ENCODE results near the gene MAB21L3. TPM values are rescaled to one million over a fixed set of nuclear protein-coding genes. Genes with fewer than 3 reads are reported as not detected.

Gene MAB21L3
- total and polyA plus RNA-seq, 4 donors, result 0.13 to 0.42 (median 0.26) TPM

- no peak for TF ChIP-seq JUND (IDR thresholded peaks at IDR 0.05)
These were observed 53.6 kb downstream of the MAB21L3 start (continued) for GRCh38 chr1:116164604-116165368.

- TF ChIP-seq SP1 (IDR thresholded peaks at IDR 0.05), result no peak
- no peak for TF ChIP-seq HNF4G (IDR thresholded peaks at IDR 0.05)
- TF ChIP-seq RXRA (IDR thresholded peaks at IDR 0.05), result no peak
- TF ChIP-seq JUND (IDR thresholded peaks at IDR 0.05), result no peak
- TF ChIP-seq YY1 (IDR thresholded peaks at IDR 0.05), result no peak
- no peak for TF ChIP-seq NR2F2 (IDR thresholded peaks at IDR 0.05)
- TF ChIP-seq MAX (IDR thresholded peaks at IDR 0.05), result no peak
- no peak for TF ChIP-seq HNF4A (conservative IDR thresholded peaks at IDR 0.05)
- no peak for TF ChIP-seq REST (IDR thresholded peaks at IDR 0.05)
- TF ChIP-seq GABPA (IDR thresholded peaks at IDR 0.05 in 1 of 2, conservative IDR thresholded peaks at IDR 0.05 in 1 of 2), result no peak
- no peak for TF ChIP-seq ZBTB33 (IDR thresholded peaks at IDR 0.05)
- no peak for TF ChIP-seq FOXA1 (IDR thresholded peaks at IDR 0.05)
- TF ChIP-seq EGR1 (IDR thresholded peaks at IDR 0.05; ENCODE audit: low read depth in 2 of 2), result no peak
- no peak for TF ChIP-seq RAD21 (IDR thresholded peaks at IDR 0.05)
- no peak for TF ChIP-seq FOXA2 (IDR thresholded peaks at IDR 0.05)
- TF ChIP-seq ATF3 (IDR thresholded peaks at IDR 0.05), result no peak
- no peak for TF ChIP-seq TAF1 (conservative IDR thresholded peaks at IDR 0.05)
- TF ChIP-seq CTCF (IDR thresholded peaks at IDR 0.05; ENCODE audit: low read depth, low read length, missing input control), result no peak
- Histone ChIP-seq H3K36me3 (ENCODE audit: control insufficient read depth in 4 of 4, insufficient read depth in 3 of 4, low read depth in 1 of 4, low read length in 3 of 4) (no peaks in the 10 kb centered on the region), H3K27ac (ENCODE audit: low read depth in 1 of 2, low read length in 2 of 2) (no peak overlapping the region), H3K27me3 (ENCODE audit: control insufficient read depth in 4 of 4, insufficient read depth in 4 of 4, low read length in 3 of 4) (no peaks in the 10 kb centered on the region), H3K4me3 (ENCODE audit: low read depth in 1 of 3, low read length in 3 of 3) (no peak overlapping the region), H3K4me1 (ENCODE audit: control insufficient read depth in 4 of 4, insufficient read depth in 4 of 4, low read length in 3 of 4) (peaks cover 0 to 14% (median 4%) of the 10 kb centered on the region in 4 donors), H3K9me3 (ENCODE audit: control insufficient read depth in 4 of 4, low read length in 3 of 4) (no peaks in the 10 kb centered on the region), H3K9ac (ENCODE audit: low read depth in 1 of 2, low read length in 2 of 2) (no peak overlapping the region)
- 88% methylated on average over 9 of the region's 9 CpGs for WGBS
- no peak for DNase-seq (ENCODE audit: low spot score)
These were observed 54.4 kb downstream of the MAB21L3 start for GRCh38 chr1:116165572-116165971.
